Esophagus muscularis mucosa (tissue), 4 donors: ENCODE data around the gene FADS6. TPM values are rescaled to one million over a fixed set of nuclear protein-coding genes. Genes with fewer than 3 reads are reported as not detected.

Experiments used
- DNase-seq: peaks from one replicate; pipeline ENCODE4 v3.0.0-alpha.2; 2017; ENCODE audit errors: extremely low spot score
- H3K27ac ChIP-seq, 4 donors: fragments of 200-600 bp; sonication (generic); replicated peaks in 1 of 4; 1 replicate in 3 of 4; 2 replicates in 1 of 4; pipeline ENCODE4 v1.5.1; 2016 to 2019; ENCODE audit warnings: mild to moderate bottlenecking in 1 of 4
- H3K27me3 ChIP-seq, 4 donors: fragments of 200-600 bp; sonication (generic); one replicate each; pipeline versions ENCODE4 v1.5.1 to v1.6.0; 2016 to 2019
- H3K36me3 ChIP-seq, 4 donors: fragments of 200-600 bp; sonication (generic); one replicate each; pipeline ENCODE4 v1.5.1; 2016 to 2019
- H3K4me1 ChIP-seq, 4 donors: fragments of 200-600 bp; sonication (generic); one replicate each; pipeline ENCODE4 v1.5.1; 2016 to 2019
- H3K4me3 ChIP-seq, 4 donors: fragments of 200-600 bp; sonication (generic); 1 replicate in 2 of 4; 2 replicates in 2 of 4; pipeline ENCODE4 v1.5.1; 2016 to 2019; ENCODE audit warnings: mild to moderate bottlenecking in 4 of 4, moderate library complexity in 1 of 4
- H3K9me3 ChIP-seq, 4 donors: fragments of 200-600 bp; sonication (generic); 1 replicate in 3 of 4; 2 replicates in 1 of 4; pipeline ENCODE4 v1.5.1; 2016 to 2019
- EP300 ChIP-seq: sonication (generic); formaldehyde crosslinking; IDR thresholded peaks from one replicate; pipeline ENCODE4 v1.6.1; 2017; ENCODE audit warnings: antibody characterized with exemption
- POLR2A ChIP-seq: fragments of 450-650 bp; IDR thresholded peaks from one replicate; pipeline ENCODE4 v1.6.1; 2017; ENCODE audit warnings: antibody characterized with exemption, moderate library complexity, mild to moderate bottlenecking, low read depth
- POLR2AphosphoS5 ChIP-seq, 2 donors: sonication (generic); formaldehyde crosslinking; IDR thresholded peaks; one replicate each; pipeline ENCODE4 v1.6.1; 2017; ENCODE audit warnings: antibody characterized with exemption in 2 of 2
- WGBS: methylation state at CpG from one replicate; pipeline ENCODE4 v1.1.5; 2018; 5-methylcytosine and 5-hydroxymethylcytosine counted together
- intact Hi-C: fragments of 100-400 bp; cut with DNase I; formaldehyde crosslinking; loops from one replicate; pipeline ENCODE4 v1.15.1; 2023
- total RNA-seq, 4 donors: library from RNA; depleted of rRNA; stranded (reverse); fragments of >200 nt; gene quantifications; one replicate each; pipeline versions ENCODE4 v1.1.0 to v1.2.1, GENCODE V29; 2016
- TF ChIP-seq, protein P1 (sequence below), 3 experiments: fragments of 200-600 bp in 2 of 3; fragments of 450-650 bp in 1 of 3; sonication (generic) in 2 of 3; IDR thresholded peaks; one replicate each; pipeline ENCODE4 v1.5.1; 2017 to 2019; ENCODE audit warnings: antibody characterized with exemption in 3 of 3, mild to moderate bottlenecking in 2 of 3, moderate library complexity in 1 of 3

Gene FADS6
- total RNA-seq, 4 donors from 2014 or later, result 0.33 TPM; not detected in 3

DNA sequence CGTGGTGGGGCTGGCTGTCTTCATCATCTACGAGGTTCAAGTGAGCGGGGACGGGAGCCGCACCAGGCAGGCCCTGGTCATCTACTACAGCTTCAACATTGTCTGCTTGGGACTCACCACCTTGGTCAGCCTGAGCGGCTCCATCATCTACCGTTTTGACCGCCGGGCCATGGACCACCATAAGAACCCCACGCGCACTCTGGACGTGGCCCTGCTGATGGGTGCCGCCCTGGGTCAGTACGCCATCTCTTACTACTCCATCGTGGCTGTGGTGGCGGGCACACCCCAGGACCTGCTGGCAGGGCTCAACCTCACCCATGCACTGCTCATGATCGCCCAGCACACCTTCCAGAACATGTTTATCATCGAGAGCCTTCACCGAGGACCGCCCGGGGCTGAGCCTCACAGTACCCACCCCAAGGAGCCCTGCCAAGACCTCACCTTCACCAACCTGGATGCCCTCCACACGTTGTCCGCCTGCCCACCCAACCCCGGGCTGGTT is 37.2 kb upstream of the FADS6 start:
- 93% methylated on average over 22 of the region's 24 CpGs for WGBS
- TF ChIP-seq POLR2A (no peak), POLR2AphosphoS5 (IDR thresholded peaks at IDR 0.05) (no peak), EP300 (no peak)
- TF ChIP-seq, protein P1, sequence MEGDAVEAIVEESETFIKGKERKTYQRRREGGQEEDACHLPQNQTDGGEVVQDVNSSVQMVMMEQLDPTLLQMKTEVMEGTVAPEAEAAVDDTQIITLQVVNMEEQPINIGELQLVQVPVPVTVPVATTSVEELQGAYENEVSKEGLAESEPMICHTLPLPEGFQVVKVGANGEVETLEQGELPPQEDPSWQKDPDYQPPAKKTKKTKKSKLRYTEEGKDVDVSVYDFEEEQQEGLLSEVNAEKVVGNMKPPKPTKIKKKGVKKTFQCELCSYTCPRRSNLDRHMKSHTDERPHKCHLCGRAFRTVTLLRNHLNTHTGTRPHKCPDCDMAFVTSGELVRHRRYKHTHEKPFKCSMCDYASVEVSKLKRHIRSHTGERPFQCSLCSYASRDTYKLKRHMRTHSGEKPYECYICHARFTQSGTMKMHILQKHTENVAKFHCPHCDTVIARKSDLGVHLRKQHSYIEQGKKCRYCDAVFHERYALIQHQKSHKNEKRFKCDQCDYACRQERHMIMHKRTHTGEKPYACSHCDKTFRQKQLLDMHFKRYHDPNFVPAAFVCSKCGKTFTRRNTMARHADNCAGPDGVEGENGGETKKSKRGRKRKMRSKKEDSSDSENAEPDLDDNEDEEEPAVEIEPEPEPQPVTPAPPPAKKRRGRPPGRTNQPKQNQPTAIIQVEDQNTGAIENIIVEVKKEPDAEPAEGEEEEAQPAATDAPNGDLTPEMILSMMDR (IDR thresholded peaks at IDR 0.05), result no peak
- H3K9me3 ChIP-seq, result no peaks in the 10 kb centered on the region
- H3K27me3 ChIP-seq, result peaks cover 3 to 95% (median 10%) of the 10 kb centered on the region in 4 donors
- no peaks in the 10 kb centered on the region for H3K36me3 ChIP-seq
- intact Hi-C loops, result no loop called here
- H3K4me3 ChIP-seq, result no peak overlapping the region
- H3K27ac ChIP-seq, result no peak overlapping the region
- DNase-seq, result no peak
- H3K4me1 ChIP-seq, result peaks cover 0 to 5% (median 3%) of the 10 kb centered on the region in 4 donors

DNA sequence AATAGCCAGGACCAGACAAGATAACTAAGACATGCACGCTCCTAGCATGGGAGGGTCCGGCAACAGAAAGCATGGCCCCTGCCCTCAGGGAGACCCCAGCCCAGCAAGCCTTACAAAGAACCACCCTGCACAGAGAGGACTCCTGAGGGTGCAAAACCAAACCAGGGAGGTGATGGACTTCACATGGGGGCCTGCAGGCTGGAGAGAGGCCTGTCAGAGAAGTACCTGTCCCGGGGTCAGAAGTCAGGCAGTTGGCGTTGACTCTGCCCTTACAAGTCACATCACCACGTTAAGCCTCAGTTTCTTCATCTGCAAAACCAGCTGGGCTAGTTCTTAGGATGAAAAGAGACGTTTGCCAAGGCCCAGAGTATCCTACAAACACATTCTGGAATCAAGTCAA is 35.4 kb upstream of the FADS6 start:
- 72% methylated on average over 4 of the region's 6 CpGs for WGBS
- Histone ChIP-seq H3K27ac (no peak overlapping the region), H3K4me3 (no peak overlapping the region), H3K4me1 (peaks cover 10 to 12% (median 11%) of the 10 kb centered on the region in 4 donors), H3K9me3 (no peaks in the 10 kb centered on the region), H3K36me3 (no peaks in the 10 kb centered on the region), H3K27me3 (peaks cover under 1 to 95% (median 16%) of the 10 kb centered on the region in 4 donors)
- DNase-seq, result no peak
- intact Hi-C loops, result no loop called here
- TF ChIP-seq POLR2AphosphoS5 (IDR thresholded peaks at IDR 0.05) (no peak), EP300 (no peak), POLR2A (no peak)
- TF ChIP-seq, protein P1 (IDR thresholded peaks at IDR 0.05), result no peak

DNA sequence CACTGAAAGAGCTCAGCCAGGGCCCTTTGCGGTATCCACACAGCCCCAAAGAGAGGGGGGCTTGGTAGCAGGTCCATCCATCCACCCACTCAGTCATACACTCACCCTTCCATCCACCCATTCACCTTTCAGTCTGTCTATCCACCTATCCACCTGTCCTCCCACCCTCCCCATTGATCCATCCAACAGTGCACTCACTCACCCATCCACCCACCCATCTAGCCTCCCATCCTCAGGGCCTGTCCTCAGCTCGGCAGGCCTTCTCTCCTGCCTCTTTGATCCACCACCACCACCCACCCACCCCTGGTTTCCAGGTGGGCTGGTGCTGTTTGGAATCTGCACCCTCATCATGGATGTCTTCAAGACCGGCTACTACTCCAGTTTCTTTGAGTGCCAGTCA is 31.8 kb upstream of the FADS6 start:
- TF ChIP-seq POLR2A (no peak), POLR2AphosphoS5 (IDR thresholded peaks at IDR 0.05) (no peak), EP300 (no peak)
- TF ChIP-seq, protein P1 (IDR thresholded peaks at IDR 0.05), result no peak
- intact Hi-C loops, result no loop called here
- 70% methylated on average over 3 of the region's 3 CpGs for WGBS
- no peak for DNase-seq
- Histone ChIP-seq H3K27me3 (peaks cover 7 to 100% (median 38%) of the 10 kb centered on the region in 4 donors), H3K4me1 (peaks cover 21 to 38% (median 25%) of the 10 kb centered on the region in 4 donors), H3K4me3 (no peak overlapping the region), H3K9me3 (no peaks in the 10 kb centered on the region), H3K36me3 (no peaks in the 10 kb centered on the region), H3K27ac (no peak overlapping the region)

DNA sequence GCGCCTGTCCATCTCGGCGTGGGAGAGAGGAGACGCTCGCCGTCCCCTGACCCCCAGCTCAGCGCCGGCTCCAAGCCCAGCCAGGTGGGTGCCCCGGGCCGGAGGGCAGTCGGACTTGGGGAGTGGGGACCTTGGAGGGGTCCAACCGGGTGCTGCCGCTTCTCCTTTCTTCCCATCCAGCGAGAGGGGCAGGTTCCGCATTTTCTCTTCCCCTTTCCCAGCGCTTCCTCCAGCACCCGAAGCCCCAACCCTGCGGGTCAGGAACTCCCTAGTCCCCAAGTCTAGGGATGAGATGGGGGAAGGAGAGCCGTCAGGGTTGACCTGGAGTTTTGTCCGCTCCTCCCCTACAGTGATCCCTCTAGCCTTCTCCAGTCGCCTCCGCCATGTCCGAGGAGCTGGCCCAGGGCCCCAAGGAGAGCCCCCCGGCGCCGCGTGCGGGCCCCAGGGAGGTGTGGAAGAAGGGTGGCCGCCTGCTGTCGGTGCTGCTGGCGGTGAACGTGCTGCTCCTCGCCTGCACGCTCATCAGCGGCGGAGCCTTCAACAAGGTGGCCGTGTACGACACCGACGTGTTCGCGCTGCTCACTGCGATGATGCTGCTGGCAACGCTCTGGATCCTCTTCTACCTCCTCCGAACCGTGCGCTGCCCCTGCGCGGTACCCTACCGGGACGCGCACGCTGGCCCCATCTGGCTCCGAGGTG is 31.0 kb upstream of the FADS6 start, which contains the start of gene OTOP2:
Gene OTOP2, plus strand, starts transcription at position 24 of the 699 bp plus-strand sequence. Its CDS starts 360 bp downstream, at position 384.
- no peak for DNase-seq
- intact Hi-C loops, result loop anchor here (5.0 kb wide), 1 partner anchor 33 kb away; no protein-coding TSS in a partner anchor

More for the DNA sequence above, 31.0 kb upstream of the FADS6 start, which contains the start of gene OTOP2:
- Histone ChIP-seq H3K27me3 (peaks cover 7 to 100% (median 38%) of the 10 kb centered on the region in 4 donors), H3K4me3 (peak within 1 kb of the TSS; percentile 38 to 53 (median 42)), H3K4me1 (peaks cover 21 to 38% (median 27%) of the 10 kb centered on the region in 4 donors), H3K9me3 (no peaks in the 10 kb centered on the region), H3K36me3 (no peaks in the 10 kb centered on the region), H3K27ac (no peak within 1 kb of the TSS)
- TF ChIP-seq, protein P1 (IDR thresholded peaks at IDR 0.05), result no peak
- TF ChIP-seq POLR2AphosphoS5 (IDR thresholded peaks at IDR 0.05) (no peak), POLR2A (no peak), EP300 (no peak)
- WGBS, result 3% methylated on average over 7 of the region's 54 CpGs
